Measurements from ENCODE around the gene ABCA10. TPM values are rescaled to one million over a fixed set of nuclear protein-coding genes. Genes with fewer than 3 reads are reported as not detected.

The ABCA10 gene
- total and polyA plus RNA-seq, 2 of the 13 experiments (the other 11 are each of a cell fraction or from before 2014, with no cell fraction given): 0.02 to 0.08 TPM

DNA sequence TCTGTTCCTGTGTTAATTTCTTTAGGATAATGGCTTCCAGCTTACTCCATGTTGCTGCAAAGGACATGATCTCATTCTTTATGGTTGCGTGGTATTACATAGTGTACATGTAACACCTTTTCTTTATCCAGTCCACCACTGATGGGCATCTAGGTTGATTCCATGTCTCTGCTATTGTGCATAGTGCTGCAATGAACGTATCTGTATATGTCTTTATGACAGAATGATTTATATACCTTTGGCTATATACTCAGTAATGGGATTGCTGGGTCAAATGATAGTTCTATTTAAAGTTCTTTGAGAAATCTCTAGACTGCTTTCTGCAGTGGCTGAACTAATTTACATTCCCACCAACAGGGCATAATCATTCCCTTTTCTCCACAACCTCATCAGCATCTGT, 39.8 kb downstream of the ABCA10 start:
- BruUV-seq (replicated peaks): no TSS peak
- Histone ChIP-seq H3K9ac (ENCODE audit: insufficient read depth, low read depth, low read length) (no peak overlapping the region), H3K9me3 (ENCODE audit: low read length) (no peaks in the 10 kb centered on the region), H3K27ac (ENCODE audit: extremely low read length, insufficient read depth, low read length) (no peak overlapping the region), H3K27me3 (ENCODE audit: control insufficient read depth in 1 of 2, insufficient read depth in 2 of 2, low read length in 2 of 2) (peaks cover 0 to 4% of the 10 kb centered on the region in 2 experiments; a peak in 1 of 5 replicates), H3K4me3 (replicated peaks in 1 of 3; ENCODE audit: insufficient read depth in 1 of 3, low read depth in 2 of 3, low read length in 3 of 3) (no peak overlapping the region), H3K79me2 (ENCODE audit: insufficient read depth, low read length) (no peaks in the 10 kb centered on the region), H2AFZ (ENCODE audit: low read length) (no peak overlapping the region), H3K4me1 (ENCODE audit: insufficient read depth, low read length) (no peaks in the 10 kb centered on the region), H3K4me2 (ENCODE audit: low read depth, low read length) (no peak overlapping the region), H3K36me3 (replicated peaks in 1 of 2; ENCODE audit: control insufficient read depth in 1 of 2, insufficient read depth in 2 of 2, low read length in 2 of 2) (no peaks in the 10 kb centered on the region), H4K20me1 (ENCODE audit: insufficient read depth, low read length) (no peaks in the 10 kb centered on the region)
- FAIRE-seq (no peak), DNase-seq (ENCODE audit: low spot score) (no peak), ATAC-seq (no peak)
- 44% methylated on average over 2 of the region's 2 CpGs for WGBS (ENCODE audit: low lambda C conversion rate)
- intact Hi-C loops (cut with micrococcal nuclease; ENCODE audit: unreplicated experiment): no loop called here
- TF ChIP-seq ZKSCAN1 (IDR thresholded peaks at IDR 0.05; ENCODE audit: low read length) (no peak), CCDC6 (CRISPR knock-in tag; IDR thresholded peaks at IDR 0.05) (no peak), ZFP1 (CRISPR knock-in tag; IDR thresholded peaks at IDR 0.05) (no peak), TOE1 (CRISPR knock-in tag; IDR thresholded peaks at IDR 0.05) (no peak), DR1 (CRISPR knock-in tag; IDR thresholded peaks at IDR 0.05) (no peak), ATM (IDR thresholded peaks at IDR 0.05; ENCODE audit: borderline replicate concordance) (no peak), MIER2 (CRISPR knock-in tag; IDR thresholded peaks at IDR 0.05) (no peak), ZNF782 (CRISPR knock-in tag; IDR thresholded peaks at IDR 0.05; ENCODE audit: borderline replicate concordance) (no peak), ZNF160 (CRISPR knock-in tag; IDR thresholded peaks at IDR 0.05) (no peak), ZNF841 (CRISPR knock-in tag; IDR thresholded peaks at IDR 0.05; ENCODE audit: borderline replicate concordance) (no peak), FOXM1 (CRISPR knock-in tag; IDR thresholded peaks at IDR 0.05) (no peak), CHD2 (IDR thresholded peaks at IDR 0.05; ENCODE audit: low read depth, low read length) (no peak), PATZ1 (CRISPR knock-in tag; IDR thresholded peaks at IDR 0.05) (no peak), MZF1 (CRISPR knock-in tag; IDR thresholded peaks at IDR 0.05; ENCODE audit: borderline replicate concordance) (no peak)
- TF ChIP-seq, protein P1, sequence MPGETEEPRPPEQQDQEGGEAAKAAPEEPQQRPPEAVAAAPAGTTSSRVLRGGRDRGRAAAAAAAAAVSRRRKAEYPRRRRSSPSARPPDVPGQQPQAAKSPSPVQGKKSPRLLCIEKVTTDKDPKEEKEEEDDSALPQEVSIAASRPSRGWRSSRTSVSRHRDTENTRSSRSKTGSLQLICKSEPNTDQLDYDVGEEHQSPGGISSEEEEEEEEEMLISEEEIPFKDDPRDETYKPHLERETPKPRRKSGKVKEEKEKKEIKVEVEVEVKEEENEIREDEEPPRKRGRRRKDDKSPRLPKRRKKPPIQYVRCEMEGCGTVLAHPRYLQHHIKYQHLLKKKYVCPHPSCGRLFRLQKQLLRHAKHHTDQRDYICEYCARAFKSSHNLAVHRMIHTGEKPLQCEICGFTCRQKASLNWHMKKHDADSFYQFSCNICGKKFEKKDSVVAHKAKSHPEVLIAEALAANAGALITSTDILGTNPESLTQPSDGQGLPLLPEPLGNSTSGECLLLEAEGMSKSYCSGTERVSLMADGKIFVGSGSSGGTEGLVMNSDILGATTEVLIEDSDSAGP (CRISPR knock-in tag; IDR thresholded peaks at IDR 0.05; ENCODE audit: borderline replicate concordance): no peak
- ChIA-PET CTCF (ENCODE audit: low intra/inter-chr PET ratio, low total read pairs) (no interaction called here), POLR2A (no interaction called here)
- in situ Hi-C loops (cut with HindIII; ENCODE audit: extremely low pct_ligation_motif_present, low pct_unique_long_range_greater_than_20kb): no loop called here
